ENCODE measurements around the gene LZTFL1.

The LZTFL1 gene

DNA sequence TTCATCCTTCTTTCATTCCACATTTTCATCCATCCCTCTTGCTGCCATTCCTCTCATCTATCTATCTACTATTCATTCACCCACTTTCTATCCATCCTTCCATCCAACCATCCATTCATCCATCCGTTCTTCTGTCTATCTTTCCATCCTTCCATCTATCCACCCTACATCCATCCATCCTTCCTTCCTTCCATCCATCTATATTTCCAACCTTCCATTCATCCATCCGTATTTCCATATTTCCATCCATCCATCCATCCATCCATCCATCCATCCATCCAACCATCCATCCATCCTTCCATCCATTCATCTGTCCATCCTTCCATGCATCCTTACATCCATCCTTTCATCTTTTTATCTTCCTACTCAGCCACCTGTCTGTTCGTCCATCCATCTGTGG is 59.5 kb downstream of the LZTFL1 start:
- DNase-seq, result no peak

DNA sequence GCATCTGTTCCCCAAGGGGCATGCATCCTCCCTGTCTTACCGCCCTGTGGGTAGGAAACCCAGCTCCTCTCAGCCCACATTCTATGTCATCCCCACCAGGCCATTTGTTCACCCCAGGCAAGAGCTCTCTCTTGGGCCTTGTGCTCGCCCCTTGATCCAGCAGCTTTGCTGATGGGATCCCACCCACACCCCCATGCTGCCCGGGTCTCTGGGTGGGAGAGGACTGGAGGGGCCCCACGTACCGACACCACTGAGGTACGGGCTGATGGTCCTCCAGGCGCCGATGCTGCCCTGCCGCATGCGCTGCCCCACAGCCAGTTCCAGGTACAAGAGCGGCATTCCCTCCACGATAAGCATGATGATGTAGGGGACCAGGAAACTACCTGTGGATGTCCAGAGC is 60.1 kb downstream of the LZTFL1 start:
- DNase-seq, result no peak

DNA sequence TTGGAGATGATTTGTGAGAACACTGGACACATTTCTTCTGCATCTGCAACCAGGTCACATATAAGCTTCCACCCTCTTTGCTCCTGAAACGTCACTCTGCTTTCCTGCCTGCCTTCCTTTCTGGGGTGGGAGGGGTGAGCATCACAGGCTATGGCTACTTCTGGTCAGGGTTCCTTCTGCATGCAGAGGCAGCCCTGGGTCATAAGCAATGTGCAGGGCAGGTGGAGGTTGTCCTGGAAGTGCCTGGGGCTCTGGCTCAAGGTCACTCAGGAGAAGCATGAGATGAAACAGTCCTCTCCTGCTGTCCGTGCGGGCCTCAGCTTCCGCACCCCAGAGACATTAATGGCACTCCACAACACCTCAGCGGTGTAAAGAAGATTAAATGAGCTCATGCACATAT is 60.6 kb downstream of the LZTFL1 start:
- DNase-seq, result no peak

DNA sequence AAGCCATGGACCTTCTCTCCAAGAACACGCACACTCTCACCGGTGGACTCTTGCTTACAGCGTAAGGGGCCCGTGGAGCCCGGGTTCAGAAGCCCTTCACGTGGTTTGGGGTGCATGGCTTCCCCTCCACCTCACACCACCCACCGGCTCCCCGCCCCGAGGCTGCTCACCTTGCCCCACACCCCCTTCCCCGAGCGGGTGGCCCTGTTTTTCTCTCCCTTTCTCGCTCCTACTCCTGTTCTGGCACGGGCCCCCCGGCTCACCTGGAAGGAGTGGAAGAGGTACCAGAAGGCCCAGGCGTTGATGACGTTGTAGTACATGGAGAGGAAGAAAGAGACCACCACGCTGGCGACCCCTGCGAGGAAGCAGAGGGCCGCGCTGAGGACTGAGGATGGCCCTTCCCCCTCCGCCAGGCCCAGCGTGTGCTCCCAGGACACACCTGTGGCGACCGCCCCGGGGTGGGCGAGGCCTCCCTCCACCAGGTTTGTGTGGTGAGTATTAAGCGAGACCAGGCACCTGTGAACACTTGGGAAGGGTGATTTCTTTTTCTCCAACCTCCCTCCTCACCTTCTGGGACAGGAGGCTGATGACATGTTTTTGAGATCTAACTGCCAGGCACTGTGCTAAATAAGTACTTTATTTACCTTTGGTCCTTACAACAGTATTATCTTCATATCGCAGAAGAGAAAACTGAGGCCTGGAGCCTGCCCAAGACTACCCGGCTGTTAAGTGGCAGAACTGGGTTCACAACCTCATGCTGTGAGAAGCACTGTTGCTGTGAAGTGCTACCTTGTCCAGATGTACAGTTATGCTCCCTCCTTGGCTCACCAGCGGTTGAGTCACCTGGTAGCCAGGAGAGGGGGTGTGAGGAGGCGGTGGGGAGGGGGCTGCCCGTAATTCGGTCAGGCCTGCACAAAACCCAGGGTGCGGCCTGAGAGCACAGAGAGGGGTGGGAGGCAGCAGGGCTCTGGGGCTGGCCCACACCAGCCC is 61.9 kb downstream of the LZTFL1 start:
- no peak for DNase-seq

DNA sequence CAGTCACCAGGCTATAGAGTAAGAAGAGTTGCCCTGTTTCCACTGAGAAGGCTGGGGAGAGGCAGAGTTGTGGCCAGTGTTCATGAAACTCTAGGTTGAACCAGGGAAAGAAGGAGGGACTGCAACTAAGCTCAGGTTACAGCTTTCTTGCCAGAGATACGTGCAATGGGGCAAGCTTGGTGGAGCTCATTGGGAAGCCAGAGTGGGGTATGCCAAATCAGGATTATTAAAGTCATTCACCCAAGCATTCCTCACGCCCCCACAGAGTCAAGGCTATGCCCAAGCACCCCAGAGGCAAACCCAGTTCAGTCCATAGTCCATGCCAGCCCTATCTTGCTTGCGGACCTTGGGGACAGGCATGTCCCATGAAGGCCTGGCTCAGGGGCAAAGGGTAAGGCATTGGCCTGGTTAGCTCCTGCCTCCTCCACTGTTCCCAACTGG is 63.1 kb downstream of the LZTFL1 start:
- no peak for DNase-seq

DNA sequence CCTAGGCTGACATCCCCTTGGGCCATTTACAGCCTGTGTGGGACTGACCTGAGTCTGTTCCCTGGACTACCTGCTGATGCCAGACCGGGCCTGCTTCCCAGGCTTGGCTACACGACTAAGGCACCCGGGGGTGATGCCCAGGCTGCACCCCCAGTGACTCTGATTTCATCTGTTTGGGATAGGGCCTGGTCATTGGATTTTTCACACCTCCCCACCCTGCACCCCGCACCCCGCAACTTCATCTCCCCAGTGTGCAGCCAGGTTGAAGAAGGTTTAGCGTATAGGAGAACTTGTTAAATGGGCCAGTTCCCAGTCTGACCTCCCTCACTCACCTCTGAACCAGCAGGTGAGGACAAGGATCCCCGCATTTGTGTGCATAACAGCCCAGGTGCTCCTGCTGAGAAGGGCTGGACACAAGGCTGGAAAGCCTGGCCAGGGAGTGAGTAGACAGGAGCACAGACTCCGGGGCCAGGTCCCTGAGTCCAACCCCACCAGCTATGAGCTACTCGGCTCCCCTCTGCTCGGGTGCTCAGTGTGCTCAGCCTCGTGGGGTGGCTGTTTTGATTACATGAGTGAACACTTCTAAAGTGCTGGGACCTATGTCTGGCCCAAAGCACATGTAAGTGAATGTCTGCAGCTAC is 64.1 kb downstream of the LZTFL1 start:
- no peak for DNase-seq

DNA sequence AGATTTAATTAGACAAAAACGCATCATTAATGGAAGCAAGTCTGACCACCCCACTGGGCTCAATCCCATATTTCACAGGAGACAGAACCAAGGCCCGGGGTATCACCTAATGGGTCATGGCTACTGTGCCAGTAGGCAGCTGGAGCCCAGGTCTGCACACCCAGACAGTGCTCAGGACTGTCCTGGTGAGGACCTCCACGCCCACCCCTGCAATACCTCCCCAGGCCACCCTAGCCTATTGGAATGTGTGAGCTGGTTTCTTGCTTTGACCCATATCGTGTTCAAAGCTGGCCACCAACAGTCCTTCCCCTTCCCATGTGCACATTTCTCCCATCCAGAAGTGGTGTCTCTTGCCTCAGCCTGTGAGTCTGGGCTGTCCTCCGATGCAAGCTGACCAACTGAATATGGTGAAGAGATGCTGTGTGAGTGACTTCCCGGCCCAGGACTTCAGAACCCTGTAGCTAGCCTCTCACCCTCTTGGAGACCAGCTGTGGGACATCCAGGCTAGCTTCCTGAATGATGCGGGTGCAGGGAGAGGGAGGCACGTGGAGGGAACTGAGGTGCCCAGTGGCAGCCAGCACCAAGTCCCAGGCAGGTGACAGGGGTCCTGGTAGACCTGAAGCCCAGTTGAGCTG is 64.7 kb downstream of the LZTFL1 start:
- no peak for DNase-seq

DNA sequence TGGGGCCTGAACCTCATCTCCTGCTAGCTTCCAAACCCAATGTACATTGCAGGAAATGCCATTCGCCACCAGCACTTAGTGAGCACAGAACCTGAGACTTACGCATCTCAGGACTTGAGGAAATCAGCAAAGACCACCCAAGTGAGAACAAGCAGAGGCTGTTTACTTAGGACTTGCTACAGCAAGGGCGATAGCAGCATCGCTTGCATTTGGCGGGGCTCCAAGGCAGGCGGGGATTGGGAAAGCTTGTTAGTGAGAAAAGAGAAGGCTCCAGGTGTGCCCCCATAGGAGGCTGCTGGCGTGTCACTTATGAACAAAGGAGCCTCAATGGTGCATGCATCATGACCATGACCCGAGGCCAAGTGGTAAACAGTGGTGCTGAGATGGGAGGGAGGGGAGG is 65.3 kb downstream of the LZTFL1 start:
- no peak for DNase-seq

DNA sequence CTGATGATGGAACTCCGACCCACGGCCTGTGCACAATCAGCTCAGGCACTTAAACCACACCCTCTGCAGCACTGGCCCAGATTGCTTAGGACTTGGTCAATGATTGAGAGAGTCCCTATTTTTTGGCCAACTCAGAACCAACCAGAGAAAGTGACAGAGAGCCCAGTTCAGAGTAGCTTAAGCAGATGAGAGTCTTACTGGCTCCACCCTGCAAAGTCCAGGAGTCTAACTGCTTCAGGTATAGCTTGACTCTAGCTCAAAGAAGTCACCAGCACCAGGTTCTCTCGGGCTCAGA is 65.7 kb downstream of the LZTFL1 start:
- DNase-seq, result no peak

DNA sequence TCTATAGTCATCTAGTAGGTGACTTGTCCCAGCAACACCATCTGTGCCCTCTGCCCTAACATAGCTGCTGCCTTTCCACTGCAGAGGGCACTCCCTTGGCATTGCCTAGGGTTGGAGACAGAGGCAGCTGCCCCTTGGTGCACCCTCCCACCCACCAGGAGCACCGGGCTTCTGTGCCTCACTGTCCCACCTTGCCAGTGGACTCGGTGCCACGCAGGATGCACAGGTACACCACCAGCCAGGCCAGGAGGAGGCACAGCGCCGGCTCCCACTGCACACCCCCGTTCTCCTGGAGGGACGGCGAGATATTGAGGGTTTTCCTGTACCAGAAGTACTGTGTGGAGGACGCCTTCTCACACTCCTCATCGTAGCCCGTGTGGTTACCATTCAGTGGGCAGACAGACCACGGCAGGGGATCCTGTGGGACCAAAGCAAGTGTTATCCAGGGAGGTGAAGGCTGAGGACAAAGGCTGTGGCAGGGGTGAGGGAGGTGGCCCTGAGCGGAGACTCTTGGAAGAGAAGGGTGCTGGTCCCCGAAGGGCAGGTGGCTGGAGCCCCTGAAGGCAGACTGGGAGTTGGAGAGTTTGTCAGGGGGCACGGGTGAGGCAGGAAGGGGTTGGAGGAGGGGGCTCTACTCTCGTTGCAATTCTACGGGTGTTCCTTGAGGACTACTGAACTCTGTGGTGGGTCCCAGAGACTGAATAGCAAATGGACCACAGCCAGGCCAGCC is 66.2 kb downstream of the LZTFL1 start:
- no peak for DNase-seq

DNA sequence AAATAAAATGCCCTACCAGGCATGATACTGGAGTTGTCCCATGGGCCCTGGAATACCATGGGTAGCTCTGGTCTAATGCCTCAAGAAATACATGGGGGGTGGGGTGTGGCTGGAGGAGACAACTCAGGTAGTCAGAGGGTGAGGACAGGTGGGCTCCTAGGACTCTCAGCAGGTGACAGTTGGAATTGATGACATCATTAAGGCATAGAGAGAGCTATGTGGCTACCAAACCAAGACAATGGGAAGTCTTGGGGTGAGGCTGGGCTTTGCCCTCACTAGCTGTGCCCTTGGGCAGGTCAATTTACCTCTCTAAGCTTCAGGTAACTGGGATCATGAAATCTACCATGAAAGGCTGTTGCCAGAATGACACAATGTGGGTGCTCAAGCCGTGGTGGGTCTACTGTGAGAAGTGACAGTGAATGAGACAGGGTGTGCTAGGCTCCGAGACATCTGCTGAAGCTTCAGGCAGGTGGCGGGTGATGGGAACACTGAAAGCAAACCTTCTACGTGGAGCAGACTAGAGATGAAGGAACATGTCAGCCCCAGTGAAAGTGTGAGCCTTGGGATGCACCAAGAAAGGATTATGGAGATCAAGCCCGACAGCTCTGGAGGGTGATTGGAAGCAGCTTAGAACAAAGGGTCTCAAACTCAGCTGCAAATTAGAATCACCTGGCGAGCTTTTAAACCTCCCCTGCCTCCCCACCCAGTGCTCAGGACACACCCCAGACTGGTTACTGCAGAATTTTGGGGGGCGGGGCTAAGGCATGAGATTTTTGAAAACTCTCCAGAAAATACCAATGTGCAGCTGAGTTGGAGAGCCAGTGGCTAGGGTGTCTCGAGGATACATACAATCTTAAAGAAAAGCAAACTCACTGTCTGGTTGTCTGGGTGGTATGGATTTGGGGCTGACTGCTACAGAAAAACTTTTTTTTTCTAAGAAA is 67.1 kb downstream of the LZTFL1 start:
- no peak for DNase-seq

DNA sequence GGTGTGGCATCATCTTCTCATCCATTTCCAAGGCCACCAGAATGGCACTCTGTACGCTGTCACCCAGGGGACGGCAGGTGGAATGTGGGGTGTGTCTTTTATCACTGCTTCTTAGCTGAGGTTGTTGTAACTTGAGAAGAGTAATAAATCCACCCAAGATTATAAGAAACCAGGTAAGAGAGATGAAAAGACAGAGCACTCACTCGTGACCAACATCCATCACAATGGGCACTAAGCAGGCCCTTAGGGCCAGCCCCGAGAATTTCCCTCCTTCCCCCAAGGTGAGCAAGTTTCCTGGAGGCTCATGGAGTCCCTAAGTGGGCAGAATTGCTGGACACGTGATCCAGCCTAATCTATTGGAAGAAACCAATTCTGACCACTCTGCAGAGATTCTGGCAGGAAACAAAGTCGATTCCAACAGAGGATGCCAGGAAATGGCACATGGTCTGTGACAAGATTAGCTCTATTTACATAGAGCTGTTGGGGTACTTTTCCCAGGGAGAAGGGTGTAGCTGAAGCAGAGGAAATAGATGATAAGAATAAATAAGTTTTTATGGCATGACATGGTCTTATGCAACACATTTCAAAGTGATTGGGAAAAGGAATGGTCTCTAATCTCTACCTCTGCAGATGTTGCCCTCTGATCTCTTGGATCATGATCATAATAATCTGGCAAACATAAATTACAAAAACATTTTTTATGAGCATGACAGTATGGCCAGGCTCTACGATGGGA is 68.0 kb downstream of the LZTFL1 start:
- no peak for DNase-seq

All from retina (tissue), 1 donor.